Skeletal muscle tissue (tissue), 4 donors: Measurements from ENCODE around the gene ITGA11. TPM values are rescaled to one million over a fixed set of nuclear protein-coding genes. Genes with fewer than 3 reads are reported as not detected.

Experiments
- H3K27ac ChIP-seq: one replicate; pipeline ENCODE4 v1.7.0; 2013; ENCODE audit warnings: mild to moderate bottlenecking, low read depth, low read length, inconsistent platforms
- H3K27me3 ChIP-seq, 3 donors: one replicate each; pipeline ENCODE4 v1.7.0; 2013; ENCODE audit warnings: low read length in 3 of 3; ENCODE audit not compliant: control insufficient read depth in 3 of 3, insufficient read depth in 3 of 3
- H3K36me3 ChIP-seq, 3 donors: one replicate each; pipeline ENCODE4 v1.7.0; 2013; ENCODE audit warnings: low read length in 3 of 3; ENCODE audit not compliant: control insufficient read depth in 3 of 3, insufficient read depth in 3 of 3
- H3K4me1 ChIP-seq, 3 donors: one replicate each; pipeline ENCODE4 v1.7.0; 2013; ENCODE audit warnings: low read length in 3 of 3, mild to moderate bottlenecking in 3 of 3; ENCODE audit not compliant: control insufficient read depth in 3 of 3, insufficient read depth in 3 of 3
- H3K4me3 ChIP-seq, 3 donors: one replicate each; pipeline ENCODE4 v1.7.0; 2013; ENCODE audit warnings: low read length in 3 of 3
- H3K9ac ChIP-seq, 3 donors: one replicate each; pipeline ENCODE4 v1.7.0; 2013; ENCODE audit warnings: low read length in 3 of 3, mild to moderate bottlenecking in 3 of 3, moderate library complexity in 2 of 3, low read depth in 1 of 3
- H3K9me3 ChIP-seq, 3 donors: one replicate each; pipeline ENCODE4 v1.7.0; 2013; ENCODE audit warnings: low read length in 3 of 3; ENCODE audit not compliant: control insufficient read depth in 3 of 3
- total RNA-seq: library from RNA; depleted of rRNA; stranded (reverse); fragments of >200 nt; gene quantifications from one replicate; pipeline ENCODE4 v1.2.3, GENCODE V29; 2014
- donor health status: Osteomylitis.

The ITGA11 gene
- total RNA-seq, 1 donor from 2014 or later = 5.7 TPM

DNA sequence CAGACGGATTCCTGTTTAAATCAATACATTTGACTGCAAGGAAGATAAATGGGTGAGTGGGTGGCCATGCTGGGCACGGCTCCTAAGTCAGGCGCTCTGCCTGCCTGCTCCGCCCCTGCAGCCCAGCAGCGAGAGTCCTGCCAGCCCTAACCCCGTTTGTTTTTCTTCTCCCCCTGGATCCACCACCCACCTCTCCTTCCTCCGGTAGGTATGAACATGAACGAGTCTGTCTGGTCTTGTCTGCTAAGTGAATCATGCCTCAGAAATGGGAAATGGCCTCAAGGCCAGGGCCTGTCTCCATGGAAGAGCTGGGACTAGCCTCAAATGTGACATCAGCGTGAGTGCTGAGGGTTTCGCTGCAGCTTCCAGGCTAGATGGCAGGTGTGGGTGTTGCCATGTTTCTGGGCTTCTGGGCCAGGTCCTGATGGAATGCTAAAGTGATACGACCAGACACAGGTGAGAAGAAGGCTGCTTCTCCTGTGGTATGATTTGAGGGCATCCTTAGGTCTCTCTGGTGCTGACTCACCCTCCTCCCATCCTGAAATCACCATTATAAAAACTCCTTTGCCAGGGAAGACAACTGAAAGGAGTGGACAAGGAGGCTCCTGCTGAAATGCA is 160.0 kb downstream of the ITGA11 start:
- H3K4me1 ChIP-seq = peaks cover 44 to 60% (median 51%) of the 10 kb centered on the region in 3 donors
- no peaks in the 10 kb centered on the region for H3K36me3 ChIP-seq
- no peaks in the 10 kb centered on the region for H3K9me3 ChIP-seq
- peak overlapping the region; percentile 100 for H3K27ac ChIP-seq
- no peaks in the 10 kb centered on the region for H3K27me3 ChIP-seq
- H3K9ac ChIP-seq = peak overlapping the region; percentile 62 to 75 (median 73)
- peak overlapping the region in 2 of 3 donors; percentile 45 to 57 for H3K4me3 ChIP-seq

DNA sequence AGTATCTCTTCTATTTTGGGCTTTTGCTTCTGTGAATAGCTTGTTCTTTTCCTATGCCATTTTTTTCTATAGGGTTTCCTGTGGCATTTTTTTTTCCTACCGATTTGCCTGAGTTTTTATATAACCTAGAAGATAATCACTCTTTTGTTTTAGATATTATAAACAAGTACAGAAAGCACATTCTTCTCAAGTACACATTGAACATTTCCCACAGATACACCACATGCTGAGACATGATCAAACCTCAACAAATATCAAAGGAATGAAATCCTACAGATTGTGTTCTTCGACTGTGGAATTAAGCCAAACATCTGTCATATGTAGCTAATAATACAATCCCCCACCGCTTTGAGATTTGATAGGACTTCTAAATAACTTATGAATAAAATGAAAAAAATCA is 163.6 kb downstream of the ITGA11 start:
- Histone ChIP-seq H3K27me3 (no peaks in the 10 kb centered on the region), H3K36me3 (no peaks in the 10 kb centered on the region), H3K4me3 (no peak overlapping the region), H3K4me1 (peaks cover 13 to 25% (median 19%) of the 10 kb centered on the region in 3 donors), H3K9ac (no peak overlapping the region), H3K9me3 (no peaks in the 10 kb centered on the region), H3K27ac (no peak overlapping the region)

DNA sequence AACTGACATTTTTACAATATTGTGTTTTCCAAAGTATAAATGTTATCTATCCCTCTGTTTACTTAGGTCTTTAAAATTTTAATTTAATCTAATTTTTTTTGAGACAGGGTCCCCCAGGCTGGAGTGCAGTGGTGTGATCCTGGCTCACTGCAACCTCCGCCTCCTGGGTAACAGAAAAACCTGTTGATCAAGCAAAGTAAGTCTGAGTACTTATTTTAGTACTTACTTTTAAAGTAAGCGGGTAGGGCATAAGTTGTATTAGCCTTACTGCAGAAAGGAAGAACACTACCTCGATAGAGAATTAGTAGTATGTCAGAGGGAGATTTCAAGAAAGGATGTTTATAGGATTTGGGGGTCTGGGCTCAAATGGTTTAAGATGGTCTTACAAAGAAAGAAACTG is 166.3 kb downstream of the ITGA11 start:
- no peaks in the 10 kb centered on the region for H3K27me3 ChIP-seq
- H3K4me1 ChIP-seq = peaks cover 0 to 2% (median under 1%) of the 10 kb centered on the region in 3 donors
- H3K4me3 ChIP-seq = no peak overlapping the region

DNA sequence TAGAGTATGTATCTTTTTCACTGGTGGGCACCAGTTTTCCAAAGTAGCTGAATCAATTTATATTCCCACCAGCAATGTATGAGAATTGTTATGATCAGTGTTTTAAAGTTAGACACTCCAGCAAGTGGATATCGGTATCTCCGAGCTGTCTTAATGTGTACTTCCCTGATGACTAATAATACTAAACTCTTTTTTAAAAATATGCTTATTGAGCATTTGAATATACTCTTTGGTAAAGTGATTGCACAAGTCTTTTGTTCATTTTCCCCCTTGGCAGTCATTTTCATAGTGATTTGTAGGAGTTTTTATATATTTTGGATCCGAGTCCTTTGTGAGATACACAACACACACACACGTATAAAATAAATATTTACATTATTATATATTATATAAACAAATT is 166.9 kb downstream of the ITGA11 start:
- no peaks in the 10 kb centered on the region for H3K9me3 ChIP-seq
- H3K27ac ChIP-seq = no peak overlapping the region
- H3K4me3 ChIP-seq = no peak overlapping the region
- no peaks in the 10 kb centered on the region for H3K4me1 ChIP-seq
- no peak overlapping the region for H3K9ac ChIP-seq
- H3K27me3 ChIP-seq = no peaks in the 10 kb centered on the region
- no peaks in the 10 kb centered on the region for H3K36me3 ChIP-seq

More for the DNA sequence above, 166.3 kb downstream of the ITGA11 start:
- H3K36me3 ChIP-seq = no peaks in the 10 kb centered on the region
- H3K9ac ChIP-seq = no peak overlapping the region
- no peaks in the 10 kb centered on the region for H3K9me3 ChIP-seq
- H3K27ac ChIP-seq = no peak overlapping the region

DNA sequence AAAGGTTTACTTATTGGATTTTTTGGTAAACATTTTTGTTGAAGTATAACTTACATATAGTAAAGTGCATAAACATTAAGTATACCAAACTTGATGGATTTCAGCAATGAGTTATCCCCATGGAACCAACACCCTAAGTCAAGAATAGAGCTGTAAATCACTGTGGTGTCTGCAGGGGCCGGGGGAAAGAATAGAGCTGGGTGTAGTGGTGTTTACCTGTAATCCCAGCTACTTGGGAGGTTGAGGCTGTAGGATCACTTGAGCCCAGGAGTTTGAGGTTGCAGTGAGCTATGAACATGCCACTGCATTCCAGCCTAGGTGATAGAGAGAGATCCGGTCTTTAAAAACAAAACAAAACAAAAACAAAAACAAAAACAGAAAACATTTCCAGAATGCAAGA is 167.7 kb downstream of the ITGA11 start:
- Histone ChIP-seq H3K36me3 (no peaks in the 10 kb centered on the region), H3K4me1 (peaks cover 0 to 7% (median 2%) of the 10 kb centered on the region in 3 donors), H3K27ac (no peak overlapping the region), H3K4me3 (no peak overlapping the region), H3K27me3 (no peaks in the 10 kb centered on the region), H3K9me3 (no peaks in the 10 kb centered on the region), H3K9ac (no peak overlapping the region)

DNA sequence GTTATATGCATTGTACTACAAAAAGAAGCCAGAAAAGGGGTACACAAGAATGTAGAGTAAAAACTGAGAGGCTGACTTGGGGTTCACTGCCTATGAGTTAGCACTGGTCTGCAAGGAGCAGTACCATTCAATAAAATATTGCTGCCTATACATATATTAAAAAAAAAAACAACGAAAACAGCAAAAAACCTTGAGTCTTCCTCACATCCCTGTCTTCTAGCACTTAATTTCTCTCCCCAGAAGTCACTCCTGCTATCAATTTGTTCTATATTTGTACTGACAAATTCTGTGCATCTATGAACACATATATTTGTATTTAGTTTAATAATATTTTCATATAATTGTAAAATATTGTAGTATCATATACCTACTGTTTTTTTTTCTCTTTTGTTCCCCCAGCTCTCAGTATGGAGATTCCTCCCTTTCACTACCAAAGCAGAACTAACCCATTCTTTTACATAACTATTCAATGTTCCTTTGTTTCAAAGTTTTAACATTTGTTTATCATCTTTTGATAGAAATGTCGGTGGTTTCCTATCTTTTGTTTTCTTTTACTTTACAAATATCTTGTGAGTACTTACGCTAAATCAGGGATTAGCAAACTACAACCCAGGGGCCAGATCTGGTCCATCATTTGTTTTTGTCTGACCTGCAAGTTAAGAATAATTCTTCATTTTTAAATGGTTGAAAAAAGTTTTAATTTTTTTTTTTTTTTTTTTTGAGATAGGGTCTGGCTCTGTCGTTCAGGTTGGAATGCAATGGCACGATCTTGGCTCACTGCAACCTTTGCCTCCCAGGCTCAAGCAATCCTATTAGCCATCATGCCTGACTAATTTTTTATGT is 169.2 kb downstream of the ITGA11 start:
- H3K4me3 ChIP-seq = no peak overlapping the region
- H3K27ac ChIP-seq = no peak overlapping the region
- H3K27me3 ChIP-seq = no peaks in the 10 kb centered on the region
- no peak overlapping the region for H3K9ac ChIP-seq
- no peaks in the 10 kb centered on the region for H3K36me3 ChIP-seq
- H3K4me1 ChIP-seq = peaks cover 3 to 13% (median 8%) of the 10 kb centered on the region in 3 donors
- H3K9me3 ChIP-seq = no peaks in the 10 kb centered on the region

DNA sequence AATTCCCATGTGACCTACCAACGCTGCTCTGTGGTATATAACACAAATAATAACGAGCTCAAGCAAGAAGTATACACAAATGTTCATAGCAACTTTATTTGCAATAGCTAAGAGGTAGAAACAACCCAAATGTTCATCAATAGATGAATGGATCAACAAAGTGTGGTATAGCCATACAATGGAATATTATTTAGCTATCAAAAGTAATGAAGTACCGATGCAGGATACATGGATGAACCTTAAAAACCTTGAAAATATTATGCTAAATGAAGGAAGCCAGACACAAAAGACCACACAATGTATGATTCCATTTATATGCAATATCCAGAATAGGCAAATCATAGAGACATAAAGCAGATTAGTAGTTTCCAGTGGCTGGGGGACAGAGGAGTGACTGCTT is 170.0 kb downstream of the ITGA11 start:
- H3K9me3 ChIP-seq = no peaks in the 10 kb centered on the region
- no peak overlapping the region for H3K9ac ChIP-seq
- no peaks in the 10 kb centered on the region for H3K36me3 ChIP-seq
- no peaks in the 10 kb centered on the region for H3K27me3 ChIP-seq
- peaks cover 6 to 17% (median 10%) of the 10 kb centered on the region in 3 donors for H3K4me1 ChIP-seq
- no peak overlapping the region for H3K27ac ChIP-seq
- H3K4me3 ChIP-seq = no peak overlapping the region

DNA sequence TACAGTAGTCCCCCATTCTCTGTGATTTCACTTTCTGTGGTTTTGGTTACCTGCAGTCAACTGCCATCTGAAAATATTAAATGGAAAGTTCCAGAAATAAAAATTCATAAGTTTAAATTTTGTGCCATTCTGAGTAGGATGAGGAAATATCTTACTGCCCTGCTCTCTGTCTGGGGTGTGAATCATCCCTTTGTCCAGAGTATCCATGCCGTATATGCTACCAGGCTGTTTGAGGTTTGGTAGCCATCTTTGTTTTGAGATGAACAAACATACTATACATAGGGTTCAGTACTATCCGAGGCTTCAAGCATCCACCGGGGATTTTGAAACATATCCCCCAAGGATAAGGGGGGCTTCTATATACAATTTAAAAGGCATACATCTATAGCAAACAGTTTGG is 170.7 kb downstream of the ITGA11 start:
- Histone ChIP-seq H3K9ac (no peak overlapping the region), H3K27ac (no peak overlapping the region), H3K4me3 (no peak overlapping the region), H3K27me3 (no peaks in the 10 kb centered on the region), H3K9me3 (no peaks in the 10 kb centered on the region), H3K4me1 (peaks cover 6 to 24% (median 16%) of the 10 kb centered on the region in 3 donors), H3K36me3 (no peaks in the 10 kb centered on the region)

DNA sequence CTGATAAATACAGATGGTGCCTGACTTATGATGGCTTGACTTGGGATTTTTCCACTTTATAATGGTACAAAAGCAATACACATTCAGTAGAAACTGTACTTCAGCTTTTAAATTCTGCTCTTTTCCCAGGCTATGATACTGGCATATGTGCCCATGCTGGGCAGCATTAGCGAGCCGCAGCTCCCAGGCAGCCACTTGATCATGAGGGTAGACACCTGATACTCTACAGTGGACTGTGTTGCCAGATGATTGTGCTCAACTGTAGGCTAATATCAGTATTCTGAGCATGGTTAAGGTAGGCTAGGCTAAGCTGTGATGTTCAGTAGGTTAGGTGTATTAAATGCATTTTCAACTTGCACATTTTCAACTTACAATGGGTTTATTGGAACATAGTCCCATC is 172.1 kb downstream of the ITGA11 start:
- peaks cover 6 to 24% (median 16%) of the 10 kb centered on the region in 3 donors for H3K4me1 ChIP-seq
- H3K27me3 ChIP-seq = no peaks in the 10 kb centered on the region
- H3K9me3 ChIP-seq = no peaks in the 10 kb centered on the region
- no peaks in the 10 kb centered on the region for H3K36me3 ChIP-seq
- no peak overlapping the region for H3K27ac ChIP-seq
- peak overlapping the region in 1 of 3 donors; percentile 61 for H3K9ac ChIP-seq
- H3K4me3 ChIP-seq = no peak overlapping the region

DNA sequence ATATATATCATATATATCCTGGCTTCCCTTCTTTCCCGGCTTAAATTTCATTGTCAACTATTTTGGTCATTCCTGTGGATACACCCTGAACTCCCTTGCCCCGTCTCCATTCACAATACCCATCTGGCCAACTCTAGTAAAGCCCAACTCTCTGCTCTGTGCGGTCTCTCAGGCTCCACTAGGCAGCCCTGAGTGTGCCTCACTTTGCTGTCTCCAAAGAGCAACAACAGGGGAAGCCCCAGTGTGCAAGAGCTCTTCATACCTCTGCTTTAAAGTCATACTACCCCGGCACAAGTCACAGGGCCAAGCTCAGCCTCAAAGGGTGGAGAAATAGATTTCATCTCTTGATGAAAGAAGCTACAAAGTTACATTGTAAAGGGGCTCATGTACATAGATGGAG is 173.3 kb downstream of the ITGA11 start:
- H3K27ac ChIP-seq = no peak overlapping the region
- peak overlapping the region in 1 of 3 donors; percentile 50 for H3K9ac ChIP-seq
- no peaks in the 10 kb centered on the region for H3K9me3 ChIP-seq
- H3K4me1 ChIP-seq = peaks cover 6 to 24% (median 16%) of the 10 kb centered on the region in 3 donors
- no peaks in the 10 kb centered on the region for H3K27me3 ChIP-seq
- H3K4me3 ChIP-seq = no peak overlapping the region
- H3K36me3 ChIP-seq = no peaks in the 10 kb centered on the region
